T-helper 17 cell (primary cell): ENCODE results near the gene RRP7A. TPM values are rescaled to one million over a fixed set of nuclear protein-coding genes. Genes with fewer than 3 reads are reported as not detected.
"Not testable (repeated sequence)": the region's sequence is repeated elsewhere in the genome, so short reads cannot be mapped to it uniquely, and the experiment has no call there.

Source experiments
- ATAC-seq: fragments of 150-1000 bp; cut with Tn5 transposase; 2 replicates; pipeline ENCODE4 v1.10.0; 2021; ENCODE audit warnings: mild to moderate bottlenecking, moderate library complexity
- DNase-seq, 3 donors: peaks; one replicate each; pipeline versions ENCODE4 v3.0.0 to v3.0.0-alpha.2; 2020 to 2021
- H3K9me3 ChIP-seq: one replicate; pipeline ENCODE4 v1.7.0; 2013; ENCODE audit warnings: low read length, mild to moderate bottlenecking; ENCODE audit not compliant: control insufficient read depth, poor library complexity, severe bottlenecking
- H3K27ac Mint-ChIP-seq: one replicate; pipeline ENCODE4 v1.8.0; 2022; ENCODE audit warnings: mild to moderate bottlenecking, moderate library complexity, mixed read lengths
- H3K27me3 Mint-ChIP-seq: one replicate; pipeline ENCODE4 v1.8.0; 2022; ENCODE audit warnings: mixed read lengths
- H3K36me3 Mint-ChIP-seq: one replicate; pipeline ENCODE4 v1.8.0; 2022; ENCODE audit warnings: low read depth, mixed read lengths
- H3K4me1 Mint-ChIP-seq: one replicate; pipeline ENCODE4 v1.8.0; 2022; ENCODE audit warnings: mild to moderate bottlenecking, mixed read lengths
- H3K4me3 Mint-ChIP-seq: one replicate; pipeline ENCODE4 v1.8.0; 2022; ENCODE audit warnings: mild to moderate bottlenecking, moderate library complexity, mixed read lengths
- total RNA-seq, 4 donors: library from RNA in 2 of 4; stranded (reverse) in 2 of 4; gene quantifications; one replicate each; pipeline ENCODE4 v1.2.3 and lab custom pipeline; 2022 to 2026

Gene RRP7A
- 10 to 100 TPM; 45.7 to 49.0 TPM for total RNA-seq
- 98.8 to 114 reads per million in 2 donors for total RNA-seq (lab: John Stamatoyannopoulos, UW)

DNA sequence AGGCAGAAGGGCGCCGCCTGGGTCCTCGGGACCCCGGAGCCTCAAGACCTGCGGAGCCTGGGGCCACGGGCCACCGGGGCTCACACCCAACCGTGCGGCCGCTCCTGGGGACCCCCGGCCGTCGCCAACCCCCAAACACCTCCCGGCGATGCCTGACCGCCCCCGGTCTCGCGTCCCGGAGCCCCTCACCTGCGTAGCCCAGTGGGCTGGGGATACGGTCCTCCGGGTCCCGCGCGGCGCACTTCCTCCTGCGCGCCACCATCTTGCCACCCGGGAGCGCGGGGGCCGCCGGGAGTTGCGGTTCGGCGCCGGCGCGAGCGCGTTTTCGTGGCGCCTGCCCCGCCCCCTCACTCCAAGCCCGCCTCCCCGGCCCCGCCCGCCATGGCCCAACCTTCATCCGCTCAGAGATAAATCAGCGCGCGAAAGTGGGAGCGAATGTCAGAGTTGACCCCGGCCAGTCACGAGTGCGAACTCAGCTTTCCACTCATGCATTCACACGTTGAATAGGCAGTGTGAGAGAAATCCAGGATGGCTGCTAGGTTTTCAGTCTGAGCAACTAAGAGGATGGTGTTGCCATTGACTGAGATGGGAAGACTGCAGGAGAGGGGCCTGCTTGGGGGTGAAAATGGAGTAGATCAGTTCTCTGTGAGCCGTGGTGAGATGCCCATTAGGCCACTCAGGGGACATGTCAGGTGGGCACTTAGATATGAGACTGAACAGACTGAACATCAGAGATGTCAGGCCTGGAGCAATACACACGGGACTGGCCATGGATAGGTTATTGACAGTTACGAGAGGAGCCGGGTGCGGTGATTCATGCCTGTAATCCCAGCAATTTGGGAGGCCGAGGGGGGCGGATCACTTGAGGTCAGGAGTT, at the start of gene RRP7A:
Gene RRP7A, minus strand, starts transcription at position 272 of the 877 bp plus-strand sequence. Its CDS starts 10 bp downstream, at position 262.
- H3K4me3 Mint-ChIP-seq = peak within 1 kb of the TSS; percentile 97
- H3K27ac Mint-ChIP-seq = peak within 1 kb of the TSS; percentile 91
- H3K9me3 ChIP-seq = no peaks in the 10 kb centered on the region
- no peaks in the 10 kb centered on the region for H3K27me3 Mint-ChIP-seq
- no peaks in the 10 kb centered on the region for H3K36me3 Mint-ChIP-seq
- H3K4me1 Mint-ChIP-seq = peaks cover 9% of the 10 kb centered on the region
- DNase-seq (peak; percentile 74 to 87 (median 85)), ATAC-seq (peak; percentile 92)

GRCh38 chr22:42567950-42568349, 48.4 kb upstream of the RRP7A start:
- H3K4me3 Mint-ChIP-seq, H3K27me3 Mint-ChIP-seq, H3K9me3 ChIP-seq, H3K27ac Mint-ChIP-seq, ATAC-seq, DNase-seq, H3K36me3 Mint-ChIP-seq, H3K4me1 Mint-ChIP-seq: not testable (repeated sequence)

DNA sequence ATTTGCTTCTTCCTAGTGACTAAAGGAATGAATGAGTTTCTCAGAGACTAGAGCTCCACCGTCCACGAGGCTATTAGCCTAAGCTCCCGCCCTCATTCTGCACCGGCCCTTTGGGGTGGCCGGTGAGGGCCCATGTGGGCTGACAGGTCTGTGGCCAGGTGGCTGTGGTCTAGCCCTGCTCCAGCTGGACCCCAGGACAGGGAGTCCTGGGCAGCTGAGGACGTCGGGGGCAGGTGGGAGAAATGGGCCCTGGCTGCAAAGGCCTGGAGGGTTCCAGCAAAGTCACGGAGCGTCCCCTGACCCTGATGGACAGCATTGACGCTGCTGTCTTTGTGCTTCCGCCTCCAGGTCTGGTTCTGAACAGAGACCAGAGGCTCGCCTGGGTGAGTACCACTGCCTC, 46.4 kb upstream of the RRP7A start:
- H3K27ac Mint-ChIP-seq = no peak overlapping the region
- ATAC-seq (no peak), DNase-seq (no peak)
- H3K4me3 Mint-ChIP-seq = no peak overlapping the region
- no peaks in the 10 kb centered on the region for H3K9me3 ChIP-seq
- peaks cover under 1% of the 10 kb centered on the region for H3K4me1 Mint-ChIP-seq
- H3K27me3 Mint-ChIP-seq = no peaks in the 10 kb centered on the region
- no peaks in the 10 kb centered on the region for H3K36me3 Mint-ChIP-seq

DNA sequence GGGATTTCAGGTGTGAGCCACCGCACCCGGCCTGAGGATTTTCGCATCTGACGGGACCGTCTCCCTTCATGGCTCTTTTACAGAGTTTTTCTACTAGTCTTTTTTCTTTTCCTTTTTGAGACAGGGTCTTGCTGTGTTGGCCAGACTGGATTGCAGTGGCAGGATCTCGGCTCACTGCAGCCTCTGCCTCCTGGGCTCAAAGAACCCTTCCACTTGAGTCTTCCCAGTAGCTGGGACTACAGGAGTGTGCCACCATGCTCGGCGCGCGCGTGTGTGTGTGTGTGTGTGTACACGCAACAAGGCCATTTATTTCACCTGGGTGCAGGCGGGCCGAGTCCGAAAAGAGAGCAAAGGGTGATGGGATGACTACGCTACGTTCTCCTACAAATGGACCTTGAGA, 45.1 kb upstream of the RRP7A start:
- H3K36me3 Mint-ChIP-seq = no peaks in the 10 kb centered on the region
- no peak for ATAC-seq
- no peak overlapping the region for H3K27ac Mint-ChIP-seq
- H3K27me3 Mint-ChIP-seq = no peaks in the 10 kb centered on the region
- peaks cover 5% of the 10 kb centered on the region for H3K4me1 Mint-ChIP-seq
- no peak overlapping the region for H3K4me3 Mint-ChIP-seq
- H3K9me3 ChIP-seq = no peaks in the 10 kb centered on the region
- no peak for DNase-seq

DNA sequence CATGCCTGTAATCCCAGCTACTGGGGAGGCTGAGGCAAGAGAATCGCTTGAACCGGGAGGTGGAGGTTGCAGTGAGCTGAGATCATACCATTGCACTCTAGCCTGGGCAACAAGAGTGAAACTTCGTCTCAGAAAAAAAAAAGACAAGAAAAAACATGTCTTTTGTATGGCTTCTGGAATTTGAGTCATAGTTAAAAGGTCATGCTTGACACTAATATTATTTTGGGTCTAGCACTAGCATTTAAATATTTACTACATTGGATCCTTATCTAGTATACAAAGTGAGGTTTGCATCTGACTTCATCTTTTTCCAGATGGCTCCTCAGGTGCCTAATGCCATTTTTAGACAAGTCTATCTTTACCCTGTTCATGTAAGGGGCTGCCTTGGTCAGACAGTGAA, 44.3 kb upstream of the RRP7A start:
- H3K27ac Mint-ChIP-seq, DNase-seq, H3K4me3 Mint-ChIP-seq, H3K4me1 Mint-ChIP-seq, H3K36me3 Mint-ChIP-seq, H3K9me3 ChIP-seq, ATAC-seq, H3K27me3 Mint-ChIP-seq: not testable (repeated sequence)

DNA sequence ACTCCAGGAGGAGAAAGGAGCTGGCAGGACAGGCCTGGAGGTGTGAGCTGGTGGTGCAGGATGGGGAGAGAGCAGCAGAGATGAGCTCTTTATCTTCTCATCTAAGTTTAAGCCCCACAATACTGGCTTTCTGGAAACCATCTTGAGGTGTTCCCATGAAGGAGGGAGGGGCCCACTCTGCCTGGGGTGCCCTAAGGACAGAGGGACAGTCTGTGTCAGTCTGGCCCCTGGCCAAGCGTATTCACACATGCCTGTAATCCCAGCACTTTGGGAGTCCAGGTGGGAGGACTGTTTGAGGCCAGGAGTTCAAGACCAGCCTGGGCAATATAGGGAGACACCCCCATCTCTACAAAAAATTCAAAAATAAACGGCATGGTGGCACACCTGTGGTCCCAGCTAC, 43.1 kb upstream of the RRP7A start:
- no peaks in the 10 kb centered on the region for H3K9me3 ChIP-seq
- H3K27me3 Mint-ChIP-seq = no peaks in the 10 kb centered on the region
- no peak for ATAC-seq
- no peaks in the 10 kb centered on the region for H3K36me3 Mint-ChIP-seq
- no peak overlapping the region for H3K27ac Mint-ChIP-seq
- DNase-seq = no peak
- H3K4me3 Mint-ChIP-seq = no peak overlapping the region
- peaks cover 5% of the 10 kb centered on the region for H3K4me1 Mint-ChIP-seq

DNA sequence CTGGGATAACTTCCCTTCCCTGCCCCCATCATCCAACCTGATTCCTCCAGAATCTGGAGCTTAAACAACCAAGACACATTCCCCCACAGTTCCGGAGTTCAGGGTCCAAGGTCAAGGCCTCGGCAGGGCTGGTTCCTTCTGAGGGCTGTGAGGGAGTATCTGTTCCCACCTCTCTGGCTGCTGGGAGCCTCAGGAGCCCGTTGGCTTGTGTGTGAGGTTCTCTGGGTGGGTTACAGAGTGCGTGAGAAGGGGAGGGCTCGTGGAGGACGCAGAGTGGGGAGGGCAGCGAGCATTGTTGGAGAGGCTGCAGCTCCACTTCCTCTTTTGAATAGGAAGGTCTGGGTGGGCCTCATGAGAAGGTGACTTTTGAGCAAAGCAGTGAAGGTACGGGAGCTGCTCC, 42.7 kb upstream of the RRP7A start:
- DNase-seq (no peak), ATAC-seq (no peak)
- H3K9me3 ChIP-seq = no peaks in the 10 kb centered on the region
- H3K4me1 Mint-ChIP-seq = peaks cover 5% of the 10 kb centered on the region
- no peak overlapping the region for H3K4me3 Mint-ChIP-seq
- no peaks in the 10 kb centered on the region for H3K36me3 Mint-ChIP-seq
- no peak overlapping the region for H3K27ac Mint-ChIP-seq
- H3K27me3 Mint-ChIP-seq = no peaks in the 10 kb centered on the region

DNA sequence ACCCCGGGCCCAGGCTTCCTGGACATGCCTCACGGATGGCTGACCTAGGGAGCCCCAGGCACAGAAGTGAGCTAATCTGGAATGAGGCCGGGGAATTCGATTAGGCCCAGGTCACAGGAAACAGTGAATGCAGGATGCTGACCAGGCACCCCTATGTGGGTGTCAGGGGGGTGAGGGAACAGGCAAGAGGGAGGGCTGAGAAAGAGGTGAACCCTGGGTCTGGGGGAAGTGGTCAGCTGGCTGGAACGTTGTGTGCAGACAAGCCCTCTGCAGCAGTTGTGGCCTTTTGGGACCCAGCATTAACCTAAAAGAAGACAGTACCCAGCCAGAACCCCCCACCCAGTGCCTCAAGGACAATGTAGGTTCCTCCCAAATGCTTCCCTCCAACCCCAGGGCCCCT, 42.3 kb upstream of the RRP7A start:
- ATAC-seq (no peak), DNase-seq (no peak)
- Mint-ChIP-seq H3K36me3 (no peaks in the 10 kb centered on the region), H3K4me1 (peaks cover 5% of the 10 kb centered on the region), H3K27me3 (no peaks in the 10 kb centered on the region), H3K4me3 (no peak overlapping the region), H3K27ac (no peak overlapping the region)
- no peaks in the 10 kb centered on the region for H3K9me3 ChIP-seq

DNA sequence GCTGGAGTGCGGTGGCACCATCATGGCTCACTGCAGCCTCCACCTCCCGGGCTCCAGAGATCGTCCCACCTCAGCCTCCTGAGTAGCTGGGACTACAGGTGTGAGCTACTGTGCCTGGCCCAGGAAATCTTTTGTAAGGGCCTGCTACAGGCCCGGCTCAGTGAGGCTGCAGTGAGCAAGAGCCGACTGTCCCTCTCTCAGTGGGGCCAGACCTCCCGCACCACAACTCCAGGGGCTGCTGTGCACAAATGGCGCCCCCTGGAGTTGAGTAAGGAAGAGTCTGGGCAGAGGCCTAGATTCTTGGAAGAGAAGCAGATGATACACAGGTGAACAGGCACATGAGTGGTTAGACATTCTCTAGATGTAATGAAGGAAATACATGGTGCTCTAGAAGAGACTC, 41.2 kb upstream of the RRP7A start:
- H3K27me3 Mint-ChIP-seq = no peaks in the 10 kb centered on the region
- ATAC-seq (no peak), DNase-seq (no peak)
- H3K36me3 Mint-ChIP-seq = no peaks in the 10 kb centered on the region
- no peak overlapping the region for H3K27ac Mint-ChIP-seq
- no peak overlapping the region for H3K4me3 Mint-ChIP-seq
- H3K9me3 ChIP-seq = no peaks in the 10 kb centered on the region
- peaks cover 5% of the 10 kb centered on the region for H3K4me1 Mint-ChIP-seq

GRCh38 chr22:42560381-42560780, 40.8 kb upstream of the RRP7A start:
- Mint-ChIP-seq H3K4me1 (peaks cover 5% of the 10 kb centered on the region), H3K36me3 (no peaks in the 10 kb centered on the region), H3K27me3 (no peaks in the 10 kb centered on the region), H3K4me3 (no peak overlapping the region), H3K27ac (no peak overlapping the region)
- ATAC-seq = no peak
- DNase-seq = no peak
- no peaks in the 10 kb centered on the region for H3K9me3 ChIP-seq

- ATAC-seq = peak; percentile 93
- H3K4me3 Mint-ChIP-seq = peak within 1 kb of the TSS; percentile 87
- H3K27me3 Mint-ChIP-seq = no peaks in the 10 kb centered on the region
- peaks cover 18% of the 10 kb centered on the region for H3K4me1 Mint-ChIP-seq
- H3K9me3 ChIP-seq = no peaks in the 10 kb centered on the region
- H3K27ac Mint-ChIP-seq = peak within 1 kb of the TSS; percentile 11
- H3K36me3 Mint-ChIP-seq = no peaks in the 10 kb centered on the region
- peak; percentile 60 to 91 (median 86) for DNase-seq
These were observed 34.1 kb upstream of the RRP7A start, which contains the start of gene SERHL2 for GRCh38 chr22:42553475-42554361. Gene SERHL2, plus strand, starts transcription at chr22:42553956. Its CDS starts 65 bp downstream, at chr22:42554021.

- H3K9me3 ChIP-seq, H3K27ac Mint-ChIP-seq, H3K27me3 Mint-ChIP-seq, H3K36me3 Mint-ChIP-seq, ATAC-seq, DNase-seq: not testable (repeated sequence)
- Mint-ChIP-seq H3K4me3 (peak overlapping the region; percentile 87), H3K4me1 (peaks cover 18% of the 10 kb centered on the region)
These were observed 32.7 kb upstream of the RRP7A start for GRCh38 chr22:42552294-42552647.

GRCh38 chr22:42549331-42550060, 29.9 kb upstream of the RRP7A start:
- H3K36me3 Mint-ChIP-seq = no peaks in the 10 kb centered on the region
- H3K27me3 Mint-ChIP-seq = no peaks in the 10 kb centered on the region
- no peak overlapping the region for H3K4me3 Mint-ChIP-seq
- no peak overlapping the region for H3K27ac Mint-ChIP-seq
- no peaks in the 10 kb centered on the region for H3K9me3 ChIP-seq
- DNase-seq (no peak), ATAC-seq (no peak)
- peaks cover 18% of the 10 kb centered on the region for H3K4me1 Mint-ChIP-seq
